ENCODE data around the gene NIPAL3.
A peak's percentile ranks its signal among the peaks of the same experiment; 100 is the strongest.
"Not testable (repeated sequence)": the region's sequence is repeated elsewhere in the genome, so short reads cannot be mapped to it uniquely, and the experiment has no call there.

Gene NIPAL3

DNA sequence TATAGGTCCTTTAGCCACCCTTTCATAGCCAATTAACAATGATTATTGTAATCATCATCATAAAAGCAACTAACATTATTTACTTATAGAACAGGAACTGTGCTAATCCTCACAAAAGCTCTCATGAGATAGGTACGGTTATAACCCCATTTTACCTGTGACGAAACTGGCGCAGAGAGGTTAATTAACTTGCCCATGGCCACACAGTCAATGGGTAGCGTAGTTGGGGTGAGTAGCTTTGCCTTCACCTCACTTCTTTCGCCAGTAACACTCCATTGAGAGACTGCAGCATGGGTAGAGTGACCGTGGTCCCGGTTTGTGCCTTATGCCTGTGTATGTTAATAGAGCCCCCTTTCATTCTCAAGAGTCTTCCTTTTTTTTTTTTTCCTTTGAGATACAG is 10.3 kb downstream of the NIPAL3 start:
- no peak for DNase-seq

DNA sequence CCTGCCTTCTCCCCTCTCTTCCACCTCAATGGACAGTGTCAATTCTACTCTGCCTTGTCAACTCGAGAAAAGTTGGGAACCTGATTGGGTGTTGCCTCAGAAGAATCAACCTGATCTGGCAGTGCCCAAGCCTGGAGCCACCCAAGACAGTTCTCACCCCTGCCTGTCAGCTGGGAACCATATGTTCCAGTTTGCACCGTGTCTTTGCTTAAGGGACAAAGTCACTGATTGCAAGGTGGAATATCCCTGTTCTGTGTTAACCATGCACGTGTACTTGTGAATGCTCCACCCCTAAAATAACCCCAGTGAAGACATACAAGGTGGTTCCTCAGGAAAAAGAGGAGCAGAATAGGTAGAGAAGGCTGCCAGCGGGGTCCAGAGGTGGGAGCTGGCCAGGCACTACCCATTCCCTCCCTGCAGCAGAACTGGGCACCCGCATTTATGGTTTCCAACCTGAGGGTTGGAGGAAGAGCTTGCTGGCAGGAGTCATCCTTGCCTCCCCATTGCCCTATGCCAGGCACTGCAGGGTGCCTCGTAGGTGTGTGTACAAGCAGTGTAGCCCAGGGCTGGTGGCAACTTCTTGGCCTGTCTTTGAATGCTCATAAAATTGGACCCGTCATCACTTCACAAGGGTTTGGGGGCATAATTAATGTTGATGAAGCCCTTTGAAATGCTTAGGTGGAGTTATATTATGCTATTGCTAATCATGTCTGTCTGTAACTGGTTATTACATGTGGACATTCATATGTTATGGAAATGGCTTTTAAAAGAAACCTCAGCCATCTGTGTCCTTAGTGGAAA is 11.3 kb downstream of the NIPAL3 start:
- peak; percentile 84 for DNase-seq

DNA sequence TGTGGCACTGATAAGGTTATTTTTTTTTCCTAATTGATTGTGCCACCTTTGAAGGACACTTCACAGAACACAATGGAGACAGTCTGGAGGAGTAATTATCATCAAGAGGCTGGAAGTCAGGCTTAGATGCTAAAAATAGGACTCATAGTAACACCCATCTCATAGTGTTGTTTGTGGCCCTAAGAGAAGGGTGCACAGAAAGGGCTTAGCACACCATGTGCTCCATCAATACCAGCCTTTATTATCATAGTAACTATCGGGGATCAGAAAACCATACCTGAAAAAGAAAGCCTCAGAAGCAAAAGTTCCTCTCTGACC is 11.9 kb downstream of the NIPAL3 start:
- no peak for DNase-seq

DNA sequence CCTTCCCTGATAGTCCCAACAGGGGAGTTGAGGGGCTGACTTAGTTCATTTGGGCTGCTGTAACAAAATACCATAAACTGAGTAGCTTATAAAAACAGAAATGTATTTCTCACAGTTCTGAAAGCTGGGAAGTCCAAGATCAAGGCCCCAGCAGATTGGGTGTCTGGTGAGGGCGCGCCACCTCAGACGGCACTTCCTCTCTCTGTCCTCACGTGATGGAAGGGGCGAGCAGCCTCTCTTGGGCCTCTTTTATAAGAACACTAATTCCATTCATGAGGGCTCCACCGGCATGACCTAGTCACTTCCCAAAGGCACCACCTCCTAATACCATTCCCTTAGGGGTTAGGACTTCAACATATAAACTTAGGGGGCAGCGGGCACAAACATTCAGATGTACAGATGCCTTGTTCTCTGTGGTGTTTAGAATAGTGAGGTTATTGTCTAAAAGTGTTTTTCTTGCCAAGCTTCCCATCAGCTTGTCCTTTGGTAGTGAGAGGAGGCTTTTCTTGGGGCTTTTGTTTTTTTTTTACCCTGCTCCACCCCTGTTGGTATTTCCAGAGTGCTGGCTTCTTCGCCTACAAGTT is 20.3 kb downstream of the NIPAL3 start:
- no peak for DNase-seq

DNA sequence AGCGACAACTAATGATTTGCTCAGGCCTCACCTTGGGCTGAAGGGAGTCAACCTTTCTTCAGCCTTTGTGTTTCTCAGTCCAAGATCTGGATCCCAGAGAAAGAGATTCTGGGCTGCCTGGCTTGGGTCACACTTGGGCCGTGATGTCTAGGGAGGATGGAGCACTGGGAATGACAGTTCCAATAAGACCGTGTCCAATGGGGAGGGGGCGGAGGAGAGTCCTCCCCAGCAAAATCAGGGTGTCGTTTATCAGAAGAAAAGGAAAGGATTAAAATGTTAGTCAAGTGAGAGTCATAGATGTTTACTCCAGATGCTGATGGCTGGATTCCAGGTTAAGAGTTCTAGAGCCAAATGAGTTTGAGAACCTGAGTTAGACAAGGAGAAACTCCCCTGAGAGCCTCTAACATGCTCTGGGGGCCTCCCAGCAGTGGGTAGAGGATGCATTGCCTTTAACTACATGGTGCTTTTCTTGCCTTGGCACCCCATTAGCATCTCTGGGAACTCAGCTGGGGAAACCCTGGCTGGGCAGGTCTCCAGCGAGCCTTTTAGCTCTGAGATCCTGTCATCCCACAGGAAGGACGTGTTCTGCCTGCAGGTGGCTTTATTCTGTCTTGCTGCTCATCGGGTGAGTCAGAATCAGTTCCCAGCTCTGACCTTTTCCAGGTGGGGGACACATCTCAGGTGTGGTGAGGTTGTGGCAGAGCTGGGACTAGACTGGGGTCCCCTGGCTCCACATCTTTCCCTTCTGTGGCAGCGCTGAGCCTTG is 22.2 kb downstream of the NIPAL3 start:
- DNase-seq = no peak

DNA sequence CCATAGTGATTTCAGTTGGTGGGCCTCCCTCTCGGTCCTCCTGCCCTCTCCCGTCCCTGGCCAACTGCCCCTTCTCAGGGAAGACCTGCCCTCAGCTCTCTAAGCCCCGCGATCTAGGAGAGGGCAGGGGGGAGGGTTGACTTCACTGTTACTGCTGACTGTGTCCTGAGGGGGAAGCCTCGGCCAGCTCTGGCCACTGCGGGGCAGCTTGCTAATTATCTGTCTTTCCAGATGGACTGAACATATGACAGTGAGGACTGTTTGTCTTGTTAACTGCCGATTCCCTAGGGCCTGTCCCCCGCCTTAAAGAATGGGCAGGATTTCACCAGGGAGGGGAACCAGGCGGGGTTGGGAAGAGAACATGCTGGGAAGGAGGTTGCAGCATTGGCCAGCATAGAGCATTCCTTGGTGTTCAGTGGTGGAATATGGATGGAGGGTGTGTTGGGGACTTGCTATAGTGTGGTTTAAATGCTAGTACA is 22.9 kb downstream of the NIPAL3 start:
- no peak for DNase-seq

DNA sequence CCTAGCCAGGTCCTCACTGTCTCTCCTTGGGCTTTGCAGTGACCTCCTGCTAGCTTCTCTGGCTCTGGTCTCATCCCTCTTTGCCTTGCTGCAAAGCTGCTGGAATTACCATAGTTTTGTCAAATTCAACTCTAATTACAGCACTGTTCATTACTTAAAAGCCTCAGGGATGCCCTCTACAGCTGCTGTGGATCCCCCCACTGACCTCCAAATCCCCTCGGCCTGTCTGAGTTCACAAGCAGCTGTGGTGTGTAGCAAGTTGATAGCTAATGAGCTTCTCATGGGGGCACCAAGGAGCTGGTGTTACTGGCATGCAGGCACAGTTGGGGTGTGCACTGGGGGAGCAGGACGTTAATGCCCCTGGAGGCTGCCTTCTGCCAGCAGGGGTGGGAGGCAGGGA is 24.8 kb downstream of the NIPAL3 start:
- no peak for DNase-seq

DNA sequence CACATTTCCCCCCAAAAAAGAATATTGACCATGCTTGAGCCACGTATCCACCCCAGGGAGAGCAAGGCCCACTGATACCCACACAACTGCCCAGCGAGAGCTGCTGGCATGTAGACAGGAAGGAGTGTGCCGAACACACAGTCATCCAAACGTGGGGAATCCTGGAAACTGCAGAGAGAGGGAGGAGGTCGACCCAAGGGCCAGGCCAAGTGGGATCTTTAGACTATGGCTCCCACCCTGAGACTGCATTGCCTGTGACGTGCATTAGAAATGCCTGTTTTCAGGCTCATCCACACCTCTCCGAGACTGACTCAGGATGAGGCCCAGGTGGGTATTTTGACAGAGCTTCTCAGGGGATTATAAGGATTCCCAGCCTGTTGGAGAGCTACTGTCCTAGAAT is 25.9 kb downstream of the NIPAL3 start:
- DNase-seq = no peak

DNA sequence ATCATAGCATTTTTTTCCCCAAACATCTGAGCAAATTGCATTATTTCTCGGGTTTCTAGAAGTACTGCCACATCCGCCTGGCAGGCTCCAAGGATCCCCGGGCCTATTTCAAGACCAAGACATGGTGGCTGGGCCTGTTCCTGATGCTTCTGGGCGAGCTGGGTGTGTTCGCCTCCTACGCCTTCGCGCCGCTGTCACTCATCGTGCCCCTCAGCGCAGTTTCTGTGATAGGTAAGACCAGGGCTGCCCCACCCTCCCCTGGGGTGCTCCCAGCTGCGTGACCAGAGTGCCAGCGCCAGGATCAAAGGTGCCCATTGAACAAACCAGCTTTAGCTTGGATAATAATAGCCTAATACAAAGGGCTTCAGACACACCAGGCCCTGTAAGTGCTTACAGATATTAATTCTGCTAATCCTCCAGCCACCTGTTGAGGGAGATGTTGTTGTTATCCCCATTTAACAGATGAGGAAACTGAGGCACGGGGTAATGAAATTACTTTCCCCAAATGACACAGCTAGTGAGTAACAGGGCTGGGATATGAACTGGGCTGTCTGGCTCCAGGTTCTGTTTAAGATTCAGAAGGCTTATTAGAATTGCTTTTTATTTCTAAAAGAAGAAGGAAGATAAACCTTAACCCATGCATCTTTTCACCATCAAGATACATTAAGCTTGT is 26.5 kb downstream of the NIPAL3 start:
- DNase-seq = no peak

DNA sequence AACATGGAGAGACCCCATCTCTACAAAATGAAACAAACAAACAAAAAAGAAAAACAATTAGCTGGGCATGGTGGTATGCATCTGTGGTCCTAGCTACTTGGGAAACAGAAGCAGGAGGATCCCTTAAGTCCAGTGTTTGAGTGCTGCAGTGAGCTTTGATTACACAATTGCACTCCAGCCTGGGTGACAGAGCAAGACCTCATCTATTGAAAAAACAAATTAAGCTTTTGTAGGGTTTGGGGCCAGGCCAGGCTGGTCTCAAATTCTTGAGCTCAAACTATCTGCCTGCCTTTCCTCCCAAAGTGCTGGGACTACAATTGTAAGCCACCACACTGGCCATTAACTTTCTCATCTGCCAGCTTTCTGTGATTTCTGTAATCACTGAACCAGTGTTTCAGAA is 27.2 kb downstream of the NIPAL3 start:
- no peak for DNase-seq

DNA sequence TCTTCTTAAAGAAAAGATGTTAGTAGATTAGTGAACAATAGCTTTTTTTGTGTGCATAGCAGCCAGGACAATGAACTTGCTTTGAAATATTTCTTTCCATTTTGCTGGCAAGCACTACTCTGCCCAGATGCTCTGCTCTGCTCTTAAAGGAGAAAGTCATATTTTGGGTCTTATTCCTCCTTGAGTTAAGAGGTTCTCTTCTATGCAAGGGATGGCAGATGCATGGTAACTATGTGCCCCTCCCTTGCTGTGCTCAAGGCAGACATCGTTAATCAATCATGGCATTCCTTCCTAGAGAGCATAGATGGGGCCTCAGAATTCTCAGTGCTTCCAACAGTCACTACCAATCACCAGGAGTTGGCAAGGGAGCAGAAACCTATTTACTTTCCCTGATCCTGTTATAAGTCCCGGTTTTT is 27.6 kb downstream of the NIPAL3 start:
- DNase-seq = peak; percentile 42

DNA sequence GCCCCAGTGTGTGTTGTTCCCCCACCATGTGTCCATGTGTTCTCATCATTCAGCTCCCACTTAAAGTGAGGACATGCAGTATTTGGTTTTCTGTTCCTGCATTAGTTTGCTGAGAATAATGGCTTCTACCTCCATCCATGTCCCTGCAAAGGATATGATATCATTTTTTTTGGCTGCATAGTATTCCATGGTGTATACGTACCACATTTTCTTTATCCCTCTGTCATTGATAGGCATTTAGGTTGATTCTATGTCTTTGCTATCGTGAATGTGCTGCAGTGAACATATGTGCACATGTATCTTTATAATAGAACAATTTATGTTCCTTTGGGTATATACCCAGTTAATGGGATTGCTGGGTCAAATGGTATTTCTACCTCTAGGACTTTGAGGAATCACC is 30.8 kb downstream of the NIPAL3 start:
- not testable (repeated sequence) for DNase-seq

DNA sequence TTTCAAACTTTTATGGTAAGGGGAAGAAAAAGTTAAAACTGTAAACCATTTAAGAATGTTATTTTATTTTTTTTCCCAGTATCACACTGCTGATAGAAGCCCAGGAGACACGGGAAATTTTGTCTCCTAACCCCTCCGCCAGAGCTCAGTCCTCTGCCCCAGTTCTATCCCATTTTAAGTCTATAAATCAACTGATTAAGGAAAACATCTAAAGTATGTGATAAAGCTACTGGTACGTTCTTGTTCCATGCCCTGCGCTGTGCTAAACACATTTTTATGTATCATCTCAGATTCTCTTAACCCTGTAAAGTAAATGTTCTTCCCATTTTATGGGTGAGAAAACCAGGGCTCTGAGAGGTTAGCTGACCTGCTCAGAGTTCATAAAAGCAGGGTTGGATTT is 34.7 kb downstream of the NIPAL3 start:
- DNase-seq = no peak

DNA sequence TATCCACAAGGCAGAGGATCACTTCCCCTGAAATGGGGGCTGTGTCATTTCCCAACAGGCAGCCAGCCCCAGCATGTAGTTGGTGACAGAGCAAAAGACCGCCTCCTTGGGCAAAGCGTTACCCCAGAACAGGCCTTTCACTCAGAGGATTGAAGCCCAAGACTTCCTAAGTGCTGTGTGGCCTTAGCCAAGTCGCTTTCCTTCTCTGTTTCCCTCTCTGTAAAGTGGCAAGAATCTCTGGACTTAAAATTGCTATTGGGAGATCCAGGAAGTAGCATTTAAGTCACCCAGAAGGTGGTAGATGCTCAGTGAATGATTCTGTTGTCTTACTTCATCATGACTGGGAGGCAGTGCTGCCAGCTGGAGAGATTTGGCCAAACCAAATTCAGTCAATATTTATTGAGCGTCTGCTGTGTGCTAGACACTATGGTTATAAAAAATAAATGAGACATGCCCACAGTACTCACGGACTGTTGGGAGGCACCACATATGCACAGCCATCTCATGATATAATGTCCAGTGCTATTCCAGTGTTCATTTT is 35.3 kb downstream of the NIPAL3 start:
- DNase-seq = no peak

DNA sequence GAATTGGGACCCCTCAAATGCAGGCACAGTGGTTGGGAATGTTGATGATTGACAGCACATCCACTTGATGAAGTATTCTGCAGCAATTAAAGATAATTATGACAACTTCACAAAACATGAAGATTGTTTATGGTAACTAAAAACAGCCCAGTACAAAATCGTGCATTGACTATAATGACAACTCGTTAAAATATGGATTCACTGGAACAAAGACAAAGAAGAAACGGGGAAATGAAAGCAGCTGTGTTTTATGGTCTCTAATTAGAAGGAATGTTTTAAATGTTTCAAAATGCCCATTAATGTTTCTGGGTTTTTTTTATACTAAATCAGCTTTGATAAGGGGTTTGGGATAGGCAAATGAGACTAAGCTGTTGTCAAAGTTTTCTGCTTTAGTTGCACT is 36.1 kb downstream of the NIPAL3 start:
- DNase-seq = no peak

DNA sequence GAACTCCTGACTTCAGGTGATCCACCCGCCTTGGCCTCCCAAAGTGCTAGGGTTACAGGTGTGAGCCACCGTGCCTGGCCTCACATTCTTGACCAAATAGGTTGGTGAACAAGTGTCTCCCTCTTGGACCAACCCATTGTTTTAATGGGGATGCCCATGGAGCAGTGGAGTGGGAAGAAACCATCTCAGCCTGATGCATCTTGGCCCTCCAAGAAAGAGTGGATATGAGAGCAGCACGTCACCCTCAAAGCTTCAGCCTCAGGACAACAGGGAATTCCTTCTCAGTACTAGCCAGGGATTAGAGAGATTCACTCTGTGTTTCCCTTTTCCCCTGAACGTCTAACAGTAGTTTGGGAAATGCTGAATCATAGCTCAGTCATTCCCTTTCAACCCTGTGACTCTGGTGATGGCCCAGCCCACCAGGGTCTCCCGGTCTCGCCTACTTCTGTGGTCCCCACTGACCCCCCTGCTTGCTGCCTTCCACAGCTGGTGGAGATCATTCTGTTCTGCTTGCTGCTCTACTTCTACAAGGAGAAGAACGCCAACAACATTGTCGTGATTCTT is 37.4 kb downstream of the NIPAL3 start:
- DNase-seq = no peak

DNA sequence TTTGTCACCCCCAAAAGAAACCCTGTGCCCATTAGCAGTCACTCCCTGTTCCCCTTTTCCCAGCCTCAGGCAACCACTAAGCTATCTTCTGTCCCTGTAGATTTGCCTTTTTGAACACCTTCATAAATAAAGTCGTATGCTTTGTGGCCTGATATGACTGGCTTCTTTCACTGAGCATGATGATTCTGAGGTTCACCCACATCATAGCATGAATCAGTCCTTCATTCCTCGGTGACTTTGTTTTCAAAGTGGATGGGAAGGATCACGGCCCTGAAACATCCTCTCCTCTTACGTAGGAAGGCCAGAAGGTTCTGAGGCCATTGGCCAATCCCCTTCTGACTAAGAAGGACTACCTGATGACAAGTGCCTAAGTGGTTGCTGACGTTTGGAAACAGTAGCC is 39.1 kb downstream of the NIPAL3 start:
- no peak for DNase-seq

DNA sequence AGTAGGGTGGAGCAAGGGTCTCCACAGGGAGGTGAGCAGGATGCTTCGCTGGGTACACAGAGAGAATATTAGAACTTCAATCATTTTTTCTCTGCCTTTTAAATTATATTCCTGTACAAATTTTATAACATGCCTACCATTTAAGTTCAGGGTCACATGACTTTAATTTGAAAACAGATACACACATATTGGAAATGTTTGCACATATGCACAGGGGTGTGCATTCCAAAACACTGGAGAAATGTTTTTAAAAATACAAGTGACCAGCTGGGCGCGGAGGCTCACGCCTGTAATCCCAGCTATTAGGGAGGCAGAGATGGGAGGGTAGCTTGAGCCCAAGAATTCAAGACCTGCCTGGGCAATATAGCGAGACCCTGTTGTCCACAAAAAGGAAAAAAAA is 39.7 kb downstream of the NIPAL3 start:
- DNase-seq = no peak

DNA sequence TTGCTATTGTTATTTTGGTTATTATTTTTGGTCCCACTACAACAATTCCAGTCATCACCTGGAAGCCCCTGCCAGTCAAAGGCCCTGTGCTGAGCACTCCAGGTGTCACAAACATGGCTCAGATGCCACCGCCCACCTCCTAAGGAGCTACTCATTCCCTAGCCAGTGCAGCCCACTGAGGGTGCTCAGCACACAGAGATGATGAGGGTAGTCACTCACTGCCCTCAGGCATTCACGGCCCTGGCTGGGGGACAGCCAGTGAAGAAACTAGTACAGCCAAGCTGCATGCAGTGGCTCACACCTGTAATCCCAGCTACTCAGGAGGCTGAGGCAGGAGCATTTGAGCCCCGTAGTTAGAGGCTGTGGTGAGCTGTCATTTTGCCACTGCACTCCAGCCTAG is 42.3 kb downstream of the NIPAL3 start:
- no peak for DNase-seq

DNA sequence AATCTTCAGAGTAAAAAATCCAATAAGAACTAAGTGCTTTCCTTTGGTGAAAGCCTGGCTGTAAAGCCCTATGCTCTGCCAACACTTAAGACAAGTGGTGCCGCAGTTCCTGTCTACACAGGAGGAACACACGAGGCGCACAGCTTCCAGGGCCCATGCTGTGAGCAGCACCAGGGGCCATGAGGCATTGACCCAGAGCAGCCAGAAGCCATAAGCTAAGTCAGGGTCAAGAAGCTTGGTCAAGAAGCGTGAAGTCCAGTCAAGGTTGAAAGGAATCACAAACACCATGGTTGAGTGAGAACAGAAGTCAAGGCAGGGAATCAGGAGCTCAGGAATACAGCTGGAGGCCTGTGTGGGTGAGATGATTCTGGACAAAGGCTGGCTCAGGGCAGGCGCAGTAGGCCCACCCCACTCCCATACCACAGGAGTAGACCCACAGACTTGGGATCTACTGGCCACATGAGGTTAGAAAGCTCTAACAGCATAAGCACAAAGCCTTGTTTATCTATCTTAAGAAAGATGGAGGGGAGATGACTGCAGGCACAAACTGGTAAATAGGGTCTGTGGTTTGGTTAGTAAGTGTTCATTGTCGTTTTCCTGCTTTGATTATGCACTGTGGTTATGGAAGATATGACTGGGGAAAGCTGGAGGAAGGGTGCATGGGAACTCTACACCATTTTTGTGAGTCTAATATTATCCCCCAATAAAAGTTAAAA is 44.1 kb downstream of the NIPAL3 start:
- peak; percentile 83 for DNase-seq

DNA sequence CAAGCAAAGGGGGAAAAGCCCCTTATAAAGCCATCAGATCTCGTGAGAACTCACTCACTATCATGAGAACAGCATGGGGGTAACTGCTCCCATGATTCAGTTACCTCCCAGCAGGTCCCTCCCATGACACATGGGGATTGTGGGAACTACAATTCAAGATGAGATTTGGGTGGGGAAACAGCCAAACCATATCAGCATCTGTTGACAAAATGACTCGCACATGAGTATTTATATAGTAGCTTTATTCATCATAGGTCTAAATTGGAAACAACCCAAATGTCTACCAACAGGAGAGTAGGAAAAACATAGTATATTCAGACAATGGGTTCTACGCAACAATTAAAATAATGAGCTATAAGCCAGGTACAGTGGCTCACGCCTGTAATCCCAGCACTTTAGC is 46.5 kb downstream of the NIPAL3 start:
- not testable (repeated sequence) for DNase-seq
